SK-N-SH (cell line): Measurements from ENCODE around the gene LSM10. TPM values are rescaled to one million over a fixed set of nuclear protein-coding genes. Genes with fewer than 3 reads are reported as not detected.

ENCODE experiments used
- CTCF ChIA-PET: fragments of 300-600, 350-600 bp; formaldehyde crosslinking; extraction: SDS; loops from one replicate; lab custom pipeline; 2021; lab: Yijun Ruan, JAX
- POLR2A ChIA-PET: fragments of 350-600 bp; sonication (Branson Sonifier 250); formaldehyde crosslinking; extraction: SDS; loops from one replicate; lab custom pipeline; 2020; ENCODE audit warnings: antibody characterized with exemption, inconsistent platforms; lab: Yijun Ruan, JAX
- DNase-seq: peaks from one replicate; pipeline ENCODE4 v3.0.0; 2012
- H2AFZ ChIP-seq: fragments of 200-600 bp; sonication (generic); 2 replicates; pipeline ENCODE4 v1.8.1; 2016; ENCODE audit warnings: antibody characterized with exemption, mild to moderate bottlenecking, low read depth
- H3F3A ChIP-seq: fragments of 200-600 bp; sonication (generic); replicated peaks from 2 replicates; pipeline ENCODE3; 2016; ENCODE audit warnings: antibody characterized with exemption, mild to moderate bottlenecking; ENCODE audit not compliant: insufficient read depth
- H3K27ac ChIP-seq, 2 experiments: fragments of 200-500 bp in 1 of 2; fragments of 200-600 bp in 1 of 2; sonication (Bioruptor generic) in 1 of 2; sonication (generic), shearing (Covaris generic) in 1 of 2; 2 replicates each; pipeline versions ENCODE4 v1.5.1 to v1.6.1; 2014 to 2016; ENCODE audit warnings: low read depth in 2 of 2, inconsistent platforms in 1 of 2, low read length in 1 of 2, mild to moderate bottlenecking in 1 of 2, mixed read lengths in 1 of 2
- H3K27me3 ChIP-seq: fragments of 200-600 bp; sonication (generic), shearing (Covaris generic); 2 replicates; pipeline ENCODE4 v1.6.1; 2016; ENCODE audit warnings: mixed run types; ENCODE audit not compliant: insufficient read depth
- H3K36me3 ChIP-seq, 2 experiments: fragments of 200-500 bp in 1 of 2; fragments of 200-600 bp in 1 of 2; sonication (Bioruptor generic) in 1 of 2; sonication (generic) in 1 of 2; replicated peaks in 1 of 2; 2 replicates each; pipeline versions ENCODE3 to v1.5.1; 2014 to 2016; ENCODE audit warnings: low read length in 1 of 2, mild to moderate bottlenecking in 1 of 2; ENCODE audit not compliant: insufficient read depth in 2 of 2, control insufficient read depth in 1 of 2
- H3K4me1 ChIP-seq, 2 experiments: fragments of 200-500 bp in 1 of 2; fragments of 200-600 bp in 1 of 2; sonication (Bioruptor generic) in 1 of 2; sonication (generic), shearing (Covaris generic) in 1 of 2; 2 replicates each; pipeline versions ENCODE4 v1.5.1 to v1.6.1; 2014 to 2016; ENCODE audit warnings: low read depth in 1 of 2, low read length in 1 of 2, mixed run types in 1 of 2; ENCODE audit not compliant: insufficient read depth in 2 of 2, control insufficient read depth in 1 of 2
- H3K4me2 ChIP-seq: fragments of 200-600 bp; sonication (generic), shearing (Covaris generic); 2 replicates; pipeline ENCODE4 v1.6.1; 2017; ENCODE audit warnings: mixed run types
- H3K4me3 ChIP-seq, 2 experiments: fragments of 200-500 bp in 1 of 2; fragments of 200-600 bp in 1 of 2; sonication (Bioruptor generic) in 1 of 2; sonication (generic), shearing (Covaris generic) in 1 of 2; 2 replicates each; pipeline versions ENCODE4 v1.5.1 to v1.8.1; 2014 to 2016; ENCODE audit warnings: low read depth in 2 of 2, inconsistent platforms in 1 of 2, low read length in 1 of 2, mild to moderate bottlenecking in 1 of 2, mixed read lengths in 1 of 2, moderate library complexity in 1 of 2
- H3K79me2 ChIP-seq: fragments of 200-600 bp; sonication (generic); 2 replicates; pipeline ENCODE4 v1.8.1; 2017; ENCODE audit warnings: mild to moderate bottlenecking; ENCODE audit not compliant: insufficient read depth
- H3K9ac ChIP-seq: fragments of 200-600 bp; sonication (generic); 2 replicates; pipeline ENCODE4 v1.6.1; 2017; ENCODE audit warnings: mixed run types
- H3K9me2 ChIP-seq: fragments of 200-600 bp; sonication (generic); 2 replicates; pipeline ENCODE4 v1.6.1; 2017; ENCODE audit warnings: mixed run types
- H3K9me3 ChIP-seq: fragments of 200-600 bp; sonication (generic); 2 replicates; pipeline ENCODE4 v1.6.1; 2017; ENCODE audit warnings: mixed run types, mild to moderate bottlenecking, moderate library complexity
- H4K20me1 ChIP-seq: fragments of 200-600 bp; sonication (generic); 2 replicates; pipeline ENCODE4 v1.6.1; 2017; ENCODE audit warnings: mild to moderate bottlenecking, mixed run types; ENCODE audit not compliant: insufficient read depth
- CHD2 ChIP-seq: fragments of 150-350 bp; IDR thresholded peaks from 2 replicates; pipeline ENCODE4 v1.6.1; 2018; ENCODE audit warnings: low read length; ENCODE audit not compliant: partially characterized antibody
- CTCF ChIP-seq: fragments of 200-600 bp; sonication (generic); IDR thresholded peaks from 2 replicates; pipeline ENCODE4 v1.6.1; 2017; ENCODE audit warnings: antibody characterized with exemption, mild to moderate bottlenecking, moderate library complexity
- ELF1 ChIP-seq: IDR thresholded peaks from 2 replicates; pipeline ENCODE4 v1.4.0; 2012
- FOSL2 ChIP-seq: IDR thresholded peaks from 2 replicates; pipeline ENCODE4 v1.4.0; 2012; ENCODE audit warnings: low read depth, mild to moderate bottlenecking, moderate library complexity, borderline replicate concordance
- PBX3 ChIP-seq: IDR thresholded peaks from 2 replicates; pipeline ENCODE4; 2012
- RFX5 ChIP-seq: IDR thresholded peaks from 2 replicates; pipeline ENCODE4 v1.6.1; 2012; ENCODE audit warnings: mild to moderate bottlenecking, improper control_type of control experiment, low read length
- TAF1 ChIP-seq: IDR thresholded peaks from 2 replicates; pipeline ENCODE4 v1.6.1; 2012; ENCODE audit warnings: low read depth, mild to moderate bottlenecking, low read length, moderate library complexity, borderline replicate concordance
- USF1 ChIP-seq: IDR thresholded peaks from 2 replicates; pipeline ENCODE4 v1.4.0; 2012; ENCODE audit warnings: low read depth, borderline replicate concordance
- USF2 ChIP-seq: fragments of 150-350 bp; IDR thresholded peaks from 2 replicates; pipeline ENCODE4 v1.6.1; 2017; ENCODE audit warnings: antibody characterized with exemption, low read length, low read depth, borderline replicate concordance
- YY1 ChIP-seq: IDR thresholded peaks from 2 replicates; pipeline ENCODE4 v1.4.0; 2012; ENCODE audit warnings: low read depth, mild to moderate bottlenecking
- WGBS: methylation state at CpG from one replicate; pipeline ENCODE4 v1.1.6; 2017; ENCODE audit warnings: low lambda C conversion rate; 5-methylcytosine and 5-hydroxymethylcytosine counted together
- polyA plus RNA-seq, 3 experiments: library from polyadenylated mRNA; depleted of rRNA; stranded (reverse); fragments of >200 nt; gene quantifications; 2 replicates each; pipeline ENCODE4 v1.2.3, GENCODE V29; 2012
- TF ChIP-seq, protein P1 (sequence below): IDR thresholded peaks from 2 replicates; pipeline ENCODE4 v1.6.1; 2012; ENCODE audit warnings: mild to moderate bottlenecking, low read depth, low read length, moderate library complexity

LSM10 gene
- polyA plus RNA-seq, 1 of the 3 experiments (the other 2 are of a cell fraction), result 96.8 TPM

GRCh38 chr1:36396359-36396758, 1.3 kb downstream of the LSM10 start:
- no peak overlapping the region for H3K9ac ChIP-seq
- no peaks in the 10 kb centered on the region for H3K27me3 ChIP-seq

More at GRCh38 chr1:36396359-36396758, 1.3 kb downstream of the LSM10 start:
- CTCF ChIA-PET, result interaction anchor here (0.6 to 1.5 kb wide), 6 partner anchors 9 to 332 kb away, joined by 3 to 5 read pairs (median 3); partner anchors contain the start of gene TRAPPC3
- no peak overlapping the region for H2AFZ ChIP-seq
- H3F3A ChIP-seq, result peaks cover 5% of the 10 kb centered on the region
- H3K9me3 ChIP-seq, result no peaks in the 10 kb centered on the region
- H3K36me3 ChIP-seq, result peaks cover 17 to 19% of the 10 kb centered on the region in 2 experiments
- peak overlapping the region in 1 of 2 experiments; percentile 98; a peak in 2 of 4 replicates for H3K4me3 ChIP-seq
- no peaks in the 10 kb centered on the region for H3K9me2 ChIP-seq
- DNase-seq, result no peak
- H3K4me1 ChIP-seq, result peaks cover 0 to 5% of the 10 kb centered on the region in 2 experiments; a peak in 2 of 4 replicates
- WGBS, result 81% methylated on average over 6 of the region's 6 CpGs
- TF ChIP-seq PBX3 (no peak), FOSL2 (no peak), RFX5 (no peak), CTCF (no peak), ELF1 (no peak), YY1 (no peak), USF2 (no peak), USF1 (no peak), TAF1 (no peak), CHD2 (no peak)
- TF ChIP-seq, protein P1, sequence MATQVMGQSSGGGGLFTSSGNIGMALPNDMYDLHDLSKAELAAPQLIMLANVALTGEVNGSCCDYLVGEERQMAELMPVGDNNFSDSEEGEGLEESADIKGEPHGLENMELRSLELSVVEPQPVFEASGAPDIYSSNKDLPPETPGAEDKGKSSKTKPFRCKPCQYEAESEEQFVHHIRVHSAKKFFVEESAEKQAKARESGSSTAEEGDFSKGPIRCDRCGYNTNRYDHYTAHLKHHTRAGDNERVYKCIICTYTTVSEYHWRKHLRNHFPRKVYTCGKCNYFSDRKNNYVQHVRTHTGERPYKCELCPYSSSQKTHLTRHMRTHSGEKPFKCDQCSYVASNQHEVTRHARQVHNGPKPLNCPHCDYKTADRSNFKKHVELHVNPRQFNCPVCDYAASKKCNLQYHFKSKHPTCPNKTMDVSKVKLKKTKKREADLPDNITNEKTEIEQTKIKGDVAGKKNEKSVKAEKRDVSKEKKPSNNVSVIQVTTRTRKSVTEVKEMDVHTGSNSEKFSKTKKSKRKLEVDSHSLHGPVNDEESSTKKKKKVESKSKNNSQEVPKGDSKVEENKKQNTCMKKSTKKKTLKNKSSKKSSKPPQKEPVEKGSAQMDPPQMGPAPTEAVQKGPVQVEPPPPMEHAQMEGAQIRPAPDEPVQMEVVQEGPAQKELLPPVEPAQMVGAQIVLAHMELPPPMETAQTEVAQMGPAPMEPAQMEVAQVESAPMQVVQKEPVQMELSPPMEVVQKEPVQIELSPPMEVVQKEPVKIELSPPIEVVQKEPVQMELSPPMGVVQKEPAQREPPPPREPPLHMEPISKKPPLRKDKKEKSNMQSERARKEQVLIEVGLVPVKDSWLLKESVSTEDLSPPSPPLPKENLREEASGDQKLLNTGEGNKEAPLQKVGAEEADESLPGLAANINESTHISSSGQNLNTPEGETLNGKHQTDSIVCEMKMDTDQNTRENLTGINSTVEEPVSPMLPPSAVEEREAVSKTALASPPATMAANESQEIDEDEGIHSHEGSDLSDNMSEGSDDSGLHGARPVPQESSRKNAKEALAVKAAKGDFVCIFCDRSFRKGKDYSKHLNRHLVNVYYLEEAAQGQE, result no peak
- TF ChIP-seq, all 33 proteins: peak for 0
- peak overlapping the region; percentile 94 for H3K4me2 ChIP-seq
- POLR2A ChIA-PET, result interaction anchor here (3.2 kb wide), 1 partner anchor 10 kb away, joined by 25 read pairs; the partner anchor contains the start of gene STK40
- H3K79me2 ChIP-seq, result peaks cover 39% of the 10 kb centered on the region
- no peaks in the 10 kb centered on the region for H4K20me1 ChIP-seq
- peak overlapping the region in 1 of 2 experiments; percentile 83; a peak in 1 of 4 replicates for H3K27ac ChIP-seq
